ENCODE results near the gene ARR3.

- no peak for TF ChIP-seq CTCF (IDR thresholded peaks at IDR 0.05)
- TF ChIP-seq POLR2A (IDR thresholded peaks at IDR 0.05) = no peak
These were observed 54.6 kb downstream of the ARR3 start for GRCh38 chrX:70322784-70323183.

Measured in right lobe of liver (tissue), 4 donors.